RWPE1 (cell line): ENCODE results near the gene ZSCAN25.

ENCODE experiments used
- CTCF ChIA-PET: fragments of 350-600 bp; sonication (Branson Sonifier 250); formaldehyde crosslinking; extraction: SDS; loops from one replicate; lab custom pipeline; 2021; lab: Yijun Ruan, JAX
- POLR2A ChIA-PET: fragments of 400-600 bp; formaldehyde crosslinking; extraction: SDS; loops from one replicate; lab custom pipeline; 2020; ENCODE audit warnings: antibody characterized with exemption; ENCODE audit not compliant: low non-redundant PET; lab: Yijun Ruan, JAX
- DNase-seq: peaks from one replicate; pipeline ENCODE4 v3.0.0; 2012; ENCODE audit warnings: low spot score
- H3K27ac ChIP-seq: fragments of 450-650 bp; 2 replicates; pipeline ENCODE4 v1.5.1; 2017
- CTCF ChIP-seq: fragments of 450-650 bp; conservative IDR thresholded peaks from 2 replicates; pipeline ENCODE4 v1.5.1; 2017; ENCODE audit warnings: low read depth, mild to moderate bottlenecking

Gene ZSCAN25

GRCh38 chr7:99668541-99668940 is 51.8 kb downstream of the ZSCAN25 start:
- DNase-seq: no peak
- POLR2A ChIA-PET: no interaction called here
- CTCF ChIA-PET: no interaction called here
- H3K27ac ChIP-seq: no peak overlapping the region
- TF ChIP-seq CTCF: no peak

- ChIA-PET CTCF (no interaction called here), POLR2A (no interaction called here)
- no peak for TF ChIP-seq CTCF
- DNase-seq: no peak
- no peak overlapping the region for H3K27ac ChIP-seq
These were observed 53.0 kb downstream of the ZSCAN25 start for GRCh38 chr7:99669782-99670181.

- H3K27ac ChIP-seq: no peak overlapping the region
- CTCF ChIA-PET: no interaction called here
- DNase-seq: no peak
- POLR2A ChIA-PET: no interaction called here
- TF ChIP-seq CTCF: no peak
These were observed 55.8 kb downstream of the ZSCAN25 start for GRCh38 chr7:99672573-99672972.

GRCh38 chr7:99674995-99675742 is 58.4 kb downstream of the ZSCAN25 start:
- ChIA-PET POLR2A (no interaction called here), CTCF (no interaction called here)
- DNase-seq: no peak
- no peak for TF ChIP-seq CTCF
- no peak overlapping the region for H3K27ac ChIP-seq

GRCh38 chr7:99677013-99677647 is 60.4 kb downstream of the ZSCAN25 start:
- DNase-seq: no peak
- POLR2A ChIA-PET: no interaction called here

GRCh38 chr7:99677648-99678045 is 60.9 kb downstream of the ZSCAN25 start:
- POLR2A ChIA-PET: no interaction called here
- no peak for DNase-seq
- CTCF ChIA-PET: no interaction called here
- no peak overlapping the region for H3K27ac ChIP-seq
- TF ChIP-seq CTCF: no peak

More at GRCh38 chr7:99677013-99677647, 60.4 kb downstream of the ZSCAN25 start:
- CTCF ChIA-PET: no interaction called here
- no peak for TF ChIP-seq CTCF
- no peak overlapping the region for H3K27ac ChIP-seq
